GM21529 (cell line): Measurements from ENCODE around the gene ATP5ME.

Source experiments
- ATAC-seq: cut with Tn5 transposase; IDR thresholded peaks from one replicate; pipeline ENCODE4 v1.9.1; 2021; ENCODE audit not compliant: unreplicated experiment

The ATP5ME gene

GRCh38 chr4:684623-685327, 10.7 kb upstream of the ATP5ME start:
- no peak for ATAC-seq

- no peak for ATAC-seq
These were observed 10.0 kb upstream of the ATP5ME start for GRCh38 chr4:683982-684622.

GRCh38 chr4:683247-683897, 9.3 kb upstream of the ATP5ME start:
- no peak for ATAC-seq

GRCh38 chr4:682490-683172, 8.6 kb upstream of the ATP5ME start:
- ATAC-seq: no peak

GRCh38 chr4:681736-682451, 7.8 kb upstream of the ATP5ME start:
- no peak for ATAC-seq

- no peak for ATAC-seq
These were observed 7.0 kb upstream of the ATP5ME start for GRCh38 chr4:680928-681645.

GRCh38 chr4:680551-680927, 6.5 kb upstream of the ATP5ME start:
- no peak for ATAC-seq

GRCh38 chr4:680091-680490, 6.0 kb upstream of the ATP5ME start:
- no peak for ATAC-seq

GRCh38 chr4:679629-680028, 5.6 kb upstream of the ATP5ME start:
- ATAC-seq: no peak

GRCh38 chr4:679104-679481, 5.0 kb upstream of the ATP5ME start:
- no peak for ATAC-seq

GRCh38 chr4:678331-679103, 4.4 kb upstream of the ATP5ME start:
- no peak for ATAC-seq

GRCh38 chr4:677431-678293, 3.6 kb upstream of the ATP5ME start:
- ATAC-seq: no peak

- ATAC-seq: no peak
These were observed 2.8 kb upstream of the ATP5ME start for GRCh38 chr4:676871-677235.

GRCh38 chr4:675980-676870, 2.1 kb upstream of the ATP5ME start:
- peak; percentile 34 for ATAC-seq

- ATAC-seq: peak; percentile 2
These were observed 1.2 kb upstream of the ATP5ME start for GRCh38 chr4:675036-675882.

- ATAC-seq: no peak
These were observed 556 bp downstream of the ATP5ME start for GRCh38 chr4:673349-674091.
